OCI-LY3 (cell line): ENCODE measurements around the gene MYBPHL.

Experiments used
- CTCF ChIP-seq: fragments of 200-600, 300-600 bp; sonication (generic); IDR thresholded peaks from 2 replicates; pipeline ENCODE4 v1.5.1; 2014; ENCODE audit warnings: antibody characterized with exemption, low read length, low read depth
- EZH2phosphoT487 ChIP-seq: fragments of 200-600 bp; shearing (Covaris generic); IDR thresholded peaks from 2 replicates; pipeline ENCODE4 v1.6.1; 2018; ENCODE audit warnings: antibody characterized with exemption, mixed run types, low read depth

- TF ChIP-seq CTCF (peak; percentile 16), EZH2phosphoT487 (no peak)
These were observed 23.7 kb downstream of the MYBPHL start, which contains the start of gene PSRC1 for GRCh38 chr1:109282952-109283747.
